HEK293T (cell line): ENCODE data around the gene ZBTB7B.

Experiments
- CTCF ChIA-PET: fragments of 350-600 bp; formaldehyde crosslinking; extraction: SDS; loops from one replicate; lab custom pipeline; 2021; ENCODE audit warnings: antibody characterized with exemption, inconsistent platforms; lab: Yijun Ruan, JAX
- POLR2A ChIA-PET: fragments of 350-600 bp; formaldehyde crosslinking; extraction: SDS; loops from one replicate; lab custom pipeline; 2020; ENCODE audit warnings: antibody characterized with exemption, inconsistent platforms; lab: Yijun Ruan, JAX
- DNase-seq: peaks from one replicate; pipeline ENCODE4 v3.0.0; 2012; ENCODE audit warnings: mixed read lengths; ENCODE audit errors: extremely low spot score
- ARNT ChIP-seq: fragments of 450-650 bp; IDR thresholded peaks from 2 replicates; pipeline ENCODE4 v1.6.1; 2017; ENCODE audit warnings: mild to moderate bottlenecking
- BHLHE40 ChIP-seq: fragments of 450-650 bp; IDR thresholded peaks from 2 replicates; pipeline ENCODE4 v1.6.1; 2016; ENCODE audit warnings: mild to moderate bottlenecking, moderate library complexity, borderline replicate concordance
- CTBP1 ChIP-seq: fragments of 450-650 bp; IDR thresholded peaks from 2 replicates; pipeline ENCODE4 v1.6.1; 2016; ENCODE audit warnings: borderline replicate concordance
- ELF4 ChIP-seq: fragments of 450-650 bp; IDR thresholded peaks from 2 replicates; pipeline ENCODE4 v1.6.1; 2017; ENCODE audit warnings: antibody characterized with exemption
- FOXA1 ChIP-seq: fragments of 450-650 bp; IDR thresholded peaks from 2 replicates; pipeline ENCODE4 v1.6.1; 2016; ENCODE audit warnings: mild to moderate bottlenecking
- FOXK2 ChIP-seq: fragments of 450-650 bp; IDR thresholded peaks from 2 replicates; pipeline ENCODE4 v1.6.1; 2016; ENCODE audit warnings: mild to moderate bottlenecking
- FOXM1 ChIP-seq: fragments of 450-650 bp; IDR thresholded peaks from 2 replicates; pipeline ENCODE4 v1.6.1; 2017; ENCODE audit warnings: mild to moderate bottlenecking, borderline replicate concordance
- HDGF ChIP-seq: fragments of 450-650 bp; IDR thresholded peaks from 2 replicates; pipeline ENCODE4 v1.6.1; 2017; ENCODE audit warnings: antibody characterized with exemption, borderline replicate concordance
- L3MBTL2 ChIP-seq: fragments of 450-650 bp; conservative IDR thresholded peaks from 2 replicates; pipeline ENCODE4 v1.6.1; 2016; ENCODE audit warnings: mild to moderate bottlenecking
- LEF1 ChIP-seq: fragments of 450-650 bp; IDR thresholded peaks from 2 replicates; pipeline ENCODE4 v1.6.1; 2017; ENCODE audit warnings: mild to moderate bottlenecking, borderline replicate concordance
- NFRKB ChIP-seq: fragments of 450-650 bp; IDR thresholded peaks from 2 replicates; pipeline ENCODE4 v1.6.1; 2016; ENCODE audit warnings: mild to moderate bottlenecking, moderate library complexity
- SP1 ChIP-seq: fragments of 450-650 bp; IDR thresholded peaks from 2 replicates; pipeline ENCODE4 v1.6.1; 2017
- SUZ12 ChIP-seq: fragments of 450-650 bp; IDR thresholded peaks from 2 replicates; pipeline ENCODE4 v1.6.1; 2016; ENCODE audit warnings: mild to moderate bottlenecking
- TARDBP ChIP-seq: fragments of 450-650 bp; IDR thresholded peaks from 2 replicates; pipeline ENCODE4 v1.6.1; 2016
- ZNF384 ChIP-seq: fragments of 450-650 bp; IDR thresholded peaks from 2 replicates; pipeline ENCODE4 v1.6.1; 2016
- TF ChIP-seq, protein P1 (sequence below): fragments of 450-650 bp; IDR thresholded peaks from 2 replicates; pipeline ENCODE4 v1.6.1; 2016

The ZBTB7B gene

DNA sequence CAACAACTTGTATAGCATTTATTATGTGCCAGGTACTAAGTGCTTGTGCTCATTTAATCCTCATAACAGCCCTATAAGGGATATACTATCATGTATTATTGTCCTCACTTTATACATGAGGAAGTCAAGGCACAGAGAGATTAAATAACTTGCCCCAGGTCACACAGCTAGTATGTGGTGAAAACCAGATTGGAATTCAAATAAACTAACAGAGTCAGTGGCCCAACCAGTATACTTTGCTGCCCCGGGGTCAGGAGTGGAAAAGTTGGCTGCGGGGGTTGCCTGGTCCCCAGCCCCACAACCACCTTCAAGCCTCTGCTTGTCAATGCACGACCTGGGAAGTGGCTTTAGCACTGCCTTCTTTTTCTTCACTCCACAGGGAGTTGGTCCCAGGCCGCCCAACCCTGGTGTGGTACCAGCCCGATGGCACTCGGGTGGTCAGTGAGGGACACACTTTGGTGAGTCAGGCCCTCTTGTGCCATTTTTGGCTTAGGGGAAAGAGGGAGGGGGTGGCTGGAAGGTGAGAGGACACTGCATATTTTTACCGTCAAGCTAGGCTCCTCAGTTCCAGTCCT lies 51.0 kb downstream of the ZBTB7B start:
- TF ChIP-seq CTBP1, result no peak
- TF ChIP-seq FOXM1, result no peak
- no peak for TF ChIP-seq HDGF
- no peak for TF ChIP-seq SUZ12
- TF ChIP-seq FOXK2, result no peak
- TF ChIP-seq TARDBP, result no peak
- no peak for TF ChIP-seq BHLHE40
- no peak for TF ChIP-seq FOXA1
- DNase-seq, result no peak
- POLR2A ChIA-PET, result interaction anchor here (0.9 to 1.2 kb wide), 3 partner anchors 9 to 54 kb away, joined by 3 to 4 read pairs (median 3); no protein-coding TSS in a partner anchor
- CTCF ChIA-PET, result interaction anchor here (0.8 to 3.0 kb wide), 3 partner anchors 9 to 119 kb away, joined by 3 to 9 read pairs (median 5); partner anchors contain the start of gene KRTCAP2

DNA sequence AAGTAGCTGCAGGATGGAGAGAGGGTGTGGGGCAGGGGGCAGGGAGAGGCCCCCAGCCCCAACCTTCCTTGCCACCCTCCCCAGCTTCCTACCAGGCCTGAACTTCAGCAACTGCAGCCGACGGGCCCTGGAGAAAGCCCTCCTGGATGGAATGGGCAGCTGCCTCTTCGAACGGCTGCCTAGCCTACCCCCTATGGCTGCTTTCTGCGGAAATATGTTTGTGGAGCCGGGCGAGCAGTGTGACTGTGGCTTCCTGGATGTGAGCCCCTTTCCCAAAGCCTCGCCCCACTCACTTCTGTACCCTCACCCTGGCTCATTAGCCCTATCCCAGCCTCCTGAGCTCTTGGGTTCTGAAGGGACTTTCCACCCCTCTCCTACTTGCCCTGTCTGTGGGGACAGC lies 54.5 kb downstream of the ZBTB7B start:
- TF ChIP-seq ARNT, result no peak
- TF ChIP-seq FOXK2, result no peak
- no peak for TF ChIP-seq NFRKB
- no peak for TF ChIP-seq SUZ12
- TF ChIP-seq FOXM1, result no peak
- TF ChIP-seq FOXA1, result no peak
- no peak for TF ChIP-seq SP1
- no peak for TF ChIP-seq CTBP1
- no peak for TF ChIP-seq LEF1
- no peak for TF ChIP-seq BHLHE40
- TF ChIP-seq, protein P1, sequence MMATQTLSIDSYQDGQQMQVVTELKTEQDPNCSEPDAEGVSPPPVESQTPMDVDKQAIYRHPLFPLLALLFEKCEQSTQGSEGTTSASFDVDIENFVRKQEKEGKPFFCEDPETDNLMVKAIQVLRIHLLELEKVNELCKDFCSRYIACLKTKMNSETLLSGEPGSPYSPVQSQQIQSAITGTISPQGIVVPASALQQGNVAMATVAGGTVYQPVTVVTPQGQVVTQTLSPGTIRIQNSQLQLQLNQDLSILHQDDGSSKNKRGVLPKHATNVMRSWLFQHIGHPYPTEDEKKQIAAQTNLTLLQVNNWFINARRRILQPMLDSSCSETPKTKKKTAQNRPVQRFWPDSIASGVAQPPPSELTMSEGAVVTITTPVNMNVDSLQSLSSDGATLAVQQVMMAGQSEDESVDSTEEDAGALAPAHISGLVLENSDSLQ, result no peak
- no peak for TF ChIP-seq TARDBP
- no peak for TF ChIP-seq HDGF
- CTCF ChIA-PET, result interaction anchor here (0.6 to 1.5 kb wide), 4 partner anchors 9 to 385 kb away, joined by 3 read pairs; no protein-coding TSS in a partner anchor

GRCh38 chr1:155057788-155058211 lies 55.2 kb downstream of the ZBTB7B start:
- no peak for DNase-seq
- no peak for TF ChIP-seq FOXA1
- ChIA-PET CTCF (interaction anchor here (0.7 to 2.5 kb wide), 2 partner anchors 8 to 27 kb away, joined by 3 to 11 read pairs; no protein-coding TSS in a partner anchor), POLR2A (interaction anchor here (0.6 to 1.1 kb wide), 2 partner anchors 78 to 186 kb away, joined by 3 to 4 read pairs; partner anchors contain the start of gene SLC50A1)

More for the DNA sequence above, 54.5 kb downstream of the ZBTB7B start:
- POLR2A ChIA-PET, result interaction anchor here (0.6 to 1.1 kb wide), 3 partner anchors 28 to 186 kb away, joined by 3 to 4 read pairs (median 4); partner anchors contain the start of gene SLC50A1
- DNase-seq, result no peak

- DNase-seq, result no peak
- CTCF ChIA-PET, result interaction anchor here (0.6 to 3.2 kb wide), 7 partner anchors 15 to 105 kb away, joined by 3 to 33 read pairs (median 3); partner anchors contain the start of genes PBXIP1 and PYGO2
- POLR2A ChIA-PET, result interaction anchor here (1.3 kb wide), 2 partner anchors 10 to 99 kb away, joined by 4 read pairs; partner anchors contain the start of gene PYGO2
- TF ChIP-seq BHLHE40 (no peak), ZNF384 (no peak), ARNT (no peak), SP1 (no peak), HDGF (no peak), SUZ12 (no peak), FOXM1 (no peak), LEF1 (no peak), TARDBP (no peak), FOXA1 (no peak), FOXK2 (no peak)
- TF ChIP-seq, protein P1, result no peak
These were observed 58.1 kb downstream of the ZBTB7B start for GRCh38 chr1:155060736-155061135.

DNA sequence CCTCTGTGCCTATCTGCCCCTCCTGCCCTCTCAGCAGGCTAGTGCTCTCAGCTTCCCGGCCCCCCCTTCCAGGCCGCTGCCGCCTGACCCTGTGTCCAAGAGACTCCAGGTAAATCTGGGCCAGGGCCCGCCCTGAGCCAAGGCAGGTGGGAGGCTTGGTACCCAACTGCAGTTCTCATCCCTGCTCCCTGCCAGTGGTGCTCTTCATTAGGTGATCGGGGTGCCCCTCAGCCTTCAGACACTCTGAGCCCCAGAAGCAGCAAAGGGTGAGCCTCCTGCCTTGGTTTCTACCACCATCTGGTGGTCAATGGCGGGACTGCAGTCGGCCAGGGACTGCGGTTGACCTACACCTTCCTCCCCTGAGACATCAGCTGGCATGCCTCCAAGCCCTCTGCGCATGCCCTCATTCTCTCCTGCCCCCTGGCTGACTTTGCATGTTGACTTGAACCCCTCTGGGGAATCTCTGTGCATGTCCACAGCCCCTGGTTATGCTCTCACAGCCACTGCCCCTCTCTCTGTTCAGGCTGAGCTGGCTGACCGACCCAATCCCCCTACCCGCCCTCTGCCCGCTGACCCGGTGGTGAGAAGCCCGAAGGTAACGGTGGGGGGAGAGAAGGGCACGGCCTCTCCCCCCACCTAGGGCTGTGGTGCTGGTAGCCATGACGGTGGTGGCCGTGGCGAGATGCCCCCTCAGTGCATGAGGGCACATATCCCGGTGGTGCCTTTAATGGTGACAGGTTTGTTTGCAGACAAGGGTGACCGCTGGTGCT lies 59.0 kb downstream of the ZBTB7B start:
- POLR2A ChIA-PET, result interaction anchor here (0.7 to 1.4 kb wide), 5 partner anchors 11 to 111 kb away, joined by 3 to 7 read pairs (median 4); partner anchors contain the start of genes PBXIP1 and PYGO2
- CTCF ChIA-PET, result interaction anchor here (0.6 to 3.2 kb wide), 21 partner anchors 9 to 530 kb away, joined by 3 to 33 read pairs (median 3); partner anchors contain the start of genes ADAM15, DPM3, EFNA3 and LENEP
- TF ChIP-seq SUZ12 (no peak), FOXM1 (no peak), ZNF384 (no peak), FOXA1 (no peak)
- DNase-seq, result peak; percentile 88

- TF ChIP-seq ELF4, result no peak
- no peak for TF ChIP-seq L3MBTL2
- TF ChIP-seq ZNF384, result no peak
- TF ChIP-seq BHLHE40, result no peak
- no peak for TF ChIP-seq HDGF
- no peak for TF ChIP-seq ARNT
- no peak for TF ChIP-seq TARDBP
- DNase-seq, result no peak
- CTCF ChIA-PET, result interaction anchor here (0.7 to 3.2 kb wide), 21 partner anchors 8 to 193 kb away, joined by 3 to 43 read pairs (median 4); partner anchors contain the start of genes ADAM15, EFNA3 and LENEP
- POLR2A ChIA-PET, result interaction anchor here (0.6 to 3.7 kb wide), 7 partner anchors 11 to 110 kb away, joined by 3 to 20 read pairs (median 4); partner anchors contain the start of genes ADAM15, PBXIP1 and PYGO2
These were observed 59.6 kb downstream of the ZBTB7B start for GRCh38 chr1:155062151-155062686.
